Endothelial cell of umbilical vein (primary cell): ENCODE results near the gene KIF6. TPM values are rescaled to one million over a fixed set of nuclear protein-coding genes. Genes with fewer than 3 reads are reported as not detected.

Experiments used
- BruUV-seq: library from RNA; stranded (reverse); fragments of 400-500 nt; replicated peaks from 2 replicates; lab custom pipeline; 2021; lab: Mats Ljungman, UMichigan
- CTCF ChIA-PET: fragments of 300-600, 350-600 bp; sonication (Branson Sonifier 250); formaldehyde crosslinking; loops from one replicate; lab custom pipeline; 2021; ENCODE audit warnings: antibody characterized with exemption, inconsistent platforms; lab: Charles Lee
- POLR2A ChIA-PET: fragments of 300-600, 350-600 bp; sonication (Branson Sonifier 250); formaldehyde crosslinking; loops from one replicate; lab custom pipeline; 2021; ENCODE audit warnings: antibody characterized with exemption, inconsistent platforms; lab: Charles Lee
- DNase-seq: peaks from one replicate; pipeline ENCODE4 v3.0.0-alpha.2; 2011; ENCODE audit warnings: low read depth, low spot score
- FAIRE-seq: peaks from 2 replicates; lab custom pipeline; 2011; peaks lifted over from hg19 to GRCh38; lab: Jason Lieb, UNC
- H2AFZ ChIP-seq: 2 replicates; pipeline ENCODE4 v1.6.0; 2012; ENCODE audit warnings: low read depth, low read length, control low read depth, inconsistent platforms
- H3K27ac ChIP-seq: 2 replicates; pipeline ENCODE4 v1.5.1; 2011; ENCODE audit warnings: low read depth, mild to moderate bottlenecking, control low read depth, low read length, moderate library complexity; ENCODE audit not compliant: insufficient read depth
- H3K27me3 ChIP-seq, 2 experiments: 2 replicates each; pipeline versions ENCODE4 v1.6.0 to v1.6.1; 2011; ENCODE audit warnings: low read length in 2 of 2, mixed read lengths in 1 of 2; ENCODE audit not compliant: control insufficient read depth in 2 of 2, insufficient read depth in 2 of 2
- H3K36me3 ChIP-seq, 2 experiments: 2 replicates in 1 of 2; 3 replicates in 1 of 2; pipeline ENCODE4 v1.5.1; 2011; ENCODE audit warnings: low read length in 2 of 2, mild to moderate bottlenecking in 1 of 2, moderate library complexity in 1 of 2; ENCODE audit not compliant: control insufficient read depth in 2 of 2, insufficient read depth in 2 of 2; ENCODE audit errors: extremely low read depth in 1 of 2
- H3K4me1 ChIP-seq: 3 replicates; pipeline ENCODE4 v1.5.1; 2011; ENCODE audit warnings: mild to moderate bottlenecking, low read length; ENCODE audit not compliant: control insufficient read depth, insufficient read depth; ENCODE audit errors: extremely low read depth
- H3K4me2 ChIP-seq: 2 replicates; pipeline ENCODE4 v1.6.1; 2011; ENCODE audit warnings: low read length, control low read depth, mixed read lengths; ENCODE audit not compliant: insufficient read depth
- H3K4me3 ChIP-seq, 3 experiments: fragments of 200-600 bp in 1 of 3; sonication (generic), shearing (Covaris generic) in 1 of 3; replicated peaks in 1 of 3; 2 replicates each; pipeline ENCODE4 v1.5.1; 2011 to 2016; ENCODE audit warnings: control low read depth in 3 of 3, low read length in 3 of 3, mild to moderate bottlenecking in 2 of 3, inconsistent platforms in 1 of 3, low read depth in 1 of 3, moderate library complexity in 1 of 3; ENCODE audit not compliant: insufficient read depth in 1 of 3
- H3K79me2 ChIP-seq: 2 replicates; pipeline ENCODE4 v1.6.0; 2012; ENCODE audit warnings: low read length, inconsistent platforms; ENCODE audit not compliant: control insufficient read depth, insufficient read depth
- H3K9ac ChIP-seq: replicated peaks from 2 replicates; pipeline ENCODE3; 2011; ENCODE audit warnings: low read length, control low read depth; ENCODE audit not compliant: insufficient read depth; ENCODE audit errors: extremely low read depth
- H3K9me1 ChIP-seq: replicated peaks from 3 replicates; pipeline ENCODE4 v1.6.0; 2011; ENCODE audit warnings: mild to moderate bottlenecking, low read length; ENCODE audit not compliant: control insufficient read depth, insufficient read depth; ENCODE audit errors: extremely low read depth
- H3K9me3 ChIP-seq: replicated peaks from 2 replicates; pipeline ENCODE4 v1.5.1; 2012; ENCODE audit warnings: low read length, inconsistent platforms; ENCODE audit not compliant: control insufficient read depth, insufficient read depth
- H4K20me1 ChIP-seq: replicated peaks from 2 replicates; pipeline ENCODE3; 2011; ENCODE audit warnings: mild to moderate bottlenecking, low read length; ENCODE audit not compliant: control insufficient read depth, insufficient read depth; ENCODE audit errors: extremely low read depth
- EZH2 ChIP-seq: IDR thresholded peaks from 2 replicates; pipeline ENCODE4 v1.6.1; 2012; ENCODE audit warnings: borderline replicate concordance, low read depth, mild to moderate bottlenecking, moderate library complexity, low read length, inconsistent platforms; ENCODE audit not compliant: severe bottlenecking
- FOS ChIP-seq: IDR thresholded peaks from 2 replicates; pipeline ENCODE4 v1.6.1; 2011; ENCODE audit warnings: mild to moderate bottlenecking, low read length, moderate library complexity, borderline replicate concordance; ENCODE audit not compliant: insufficient read depth
- GATA2 ChIP-seq: IDR thresholded peaks from 2 replicates; pipeline ENCODE4 v1.7.0; 2011; ENCODE audit warnings: low read depth, mild to moderate bottlenecking, moderate library complexity, mixed read lengths, low read length; ENCODE audit not compliant: insufficient read length, insufficient read depth
- JUN ChIP-seq: IDR thresholded peaks from 2 replicates; pipeline ENCODE4 v1.6.1; 2011; ENCODE audit warnings: borderline replicate concordance, low read depth; ENCODE audit not compliant: insufficient read length, insufficient read depth
- MYC ChIP-seq: IDR thresholded peaks from one replicate; pipeline ENCODE4 v1.6.1; 2011; ENCODE audit warnings: mild to moderate bottlenecking, low read depth, low read length
- POLR2A ChIP-seq: IDR thresholded peaks from 2 replicates; pipeline ENCODE4 v1.6.1; 2012; ENCODE audit warnings: low read depth, mild to moderate bottlenecking, control low read depth, low read length
- POLR2AphosphoS5 ChIP-seq: IDR thresholded peaks from 2 replicates; pipeline ENCODE4 v1.6.1; 2012; ENCODE audit warnings: low read depth, mild to moderate bottlenecking, control low read depth, low read length, moderate library complexity; ENCODE audit not compliant: insufficient read depth
- dilution Hi-C: fragments of 300-500 bp; cut with MboI; formaldehyde crosslinking; loops from one replicate; pipeline ENCODE4 v1.15.0; 2019; ENCODE audit warnings: low sequenced_read_pairs; ENCODE audit not compliant: extremely low pct_ligation_motif_present
- intact Hi-C: fragments of 100-400 bp; cut with micrococcal nuclease; formaldehyde crosslinking; loops from one replicate; pipeline ENCODE4 v1.10.0; 2022
- polyA plus RNA-seq, 4 experiments: library from polyadenylated mRNA; depleted of rRNA in 3 of 4; stranded (reverse) in 3 of 4; unstranded in 1 of 4; fragments of >200 nt; gene quantifications; 2 replicates each; pipeline versions ENCODE4 v1.2.1 to v1.2.3, GENCODE V29; 2011 to 2012; ENCODE audit warnings: missing spikeins in 1 of 4
- total RNA-seq: library from RNA; stranded (reverse); gene quantifications from 2 replicates; pipeline ENCODE4 v1.2.3, GENCODE V29; 2021
- TF ChIP-seq, protein P1 (sequence below): IDR thresholded peaks from 2 replicates; pipeline ENCODE4 v1.6.1; 2011; ENCODE audit not compliant: insufficient read depth, insufficient read length
- TF ChIP-seq, protein P2 (sequence below), 2 donors: IDR thresholded peaks; 1 replicate in 1 of 2; 2 replicates in 1 of 2; pipeline ENCODE4 v1.5.1; 2011; ENCODE audit warnings: low read length in 2 of 2, mild to moderate bottlenecking in 2 of 2, moderate library complexity in 2 of 2, control low read depth in 1 of 2, inconsistent platforms in 1 of 2, low read depth in 1 of 2; ENCODE audit not compliant: insufficient read depth in 1 of 2; ENCODE audit errors: extremely low read depth in 1 of 2

Gene KIF6
- total and polyA plus RNA-seq, 2 donors (not counting 3 experiments of a cell fraction or from before 2014, with no cell fraction given) = not detected

DNA sequence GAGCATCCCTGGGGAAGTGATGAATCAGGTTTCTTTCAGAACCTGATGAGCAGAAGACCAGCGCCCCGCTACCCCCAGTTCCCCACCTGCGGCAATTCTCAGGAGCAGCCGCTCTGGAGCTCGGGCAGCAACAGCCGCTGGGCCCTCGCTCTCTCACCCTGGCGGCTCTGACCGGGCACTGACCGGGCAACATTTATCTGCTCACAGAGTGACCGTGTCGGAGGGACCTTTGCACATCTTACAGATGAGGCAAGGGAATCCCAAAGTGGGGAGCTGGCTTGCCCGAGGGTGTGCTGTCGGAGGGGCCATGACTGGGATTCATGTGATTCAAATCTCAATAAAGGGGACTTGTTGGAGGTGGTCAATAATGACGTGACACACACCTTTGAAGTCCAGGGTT is 376.5 kb downstream of the KIF6 start:
- Histone ChIP-seq H3K9me3 (no peaks in the 10 kb centered on the region), H3K9ac (no peak overlapping the region), H3K4me2 (no peak overlapping the region), H3K27me3 (no peaks in the 10 kb centered on the region), H4K20me1 (no peaks in the 10 kb centered on the region), H3K36me3 (no peaks in the 10 kb centered on the region), H2AFZ (no peak overlapping the region), H3K9me1 (no peaks in the 10 kb centered on the region), H3K79me2 (no peaks in the 10 kb centered on the region), H3K27ac (no peak overlapping the region), H3K4me3 (no peak overlapping the region), H3K4me1 (no peaks in the 10 kb centered on the region)
- FAIRE-seq (no peak), DNase-seq (no peak)
- intact Hi-C loops = loop anchor here (1.0 to 10.0 kb wide), 3 partner anchors 544 to 1679 kb away; no protein-coding TSS in a partner anchor
- ChIA-PET CTCF (interaction anchor here (0.8 to 1.6 kb wide), 2 partner anchors 14 to 1679 kb away, joined by 3 to 4 read pairs; no protein-coding TSS in a partner anchor), POLR2A (no interaction called here)
- TF ChIP-seq EZH2 (no peak), JUN (no peak), FOS (no peak), POLR2A (no peak), POLR2AphosphoS5 (no peak), MYC (no peak), GATA2 (no peak)
- TF ChIP-seq, protein P1, sequence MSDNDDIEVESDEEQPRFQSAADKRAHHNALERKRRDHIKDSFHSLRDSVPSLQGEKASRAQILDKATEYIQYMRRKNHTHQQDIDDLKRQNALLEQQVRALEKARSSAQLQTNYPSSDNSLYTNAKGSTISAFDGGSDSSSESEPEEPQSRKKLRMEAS = no peak
- TF ChIP-seq, protein P2, sequence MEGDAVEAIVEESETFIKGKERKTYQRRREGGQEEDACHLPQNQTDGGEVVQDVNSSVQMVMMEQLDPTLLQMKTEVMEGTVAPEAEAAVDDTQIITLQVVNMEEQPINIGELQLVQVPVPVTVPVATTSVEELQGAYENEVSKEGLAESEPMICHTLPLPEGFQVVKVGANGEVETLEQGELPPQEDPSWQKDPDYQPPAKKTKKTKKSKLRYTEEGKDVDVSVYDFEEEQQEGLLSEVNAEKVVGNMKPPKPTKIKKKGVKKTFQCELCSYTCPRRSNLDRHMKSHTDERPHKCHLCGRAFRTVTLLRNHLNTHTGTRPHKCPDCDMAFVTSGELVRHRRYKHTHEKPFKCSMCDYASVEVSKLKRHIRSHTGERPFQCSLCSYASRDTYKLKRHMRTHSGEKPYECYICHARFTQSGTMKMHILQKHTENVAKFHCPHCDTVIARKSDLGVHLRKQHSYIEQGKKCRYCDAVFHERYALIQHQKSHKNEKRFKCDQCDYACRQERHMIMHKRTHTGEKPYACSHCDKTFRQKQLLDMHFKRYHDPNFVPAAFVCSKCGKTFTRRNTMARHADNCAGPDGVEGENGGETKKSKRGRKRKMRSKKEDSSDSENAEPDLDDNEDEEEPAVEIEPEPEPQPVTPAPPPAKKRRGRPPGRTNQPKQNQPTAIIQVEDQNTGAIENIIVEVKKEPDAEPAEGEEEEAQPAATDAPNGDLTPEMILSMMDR (IDR thresholded peaks at IDR 0.05; ENCODE audit: extremely low read depth in 1 of 2, insufficient read depth in 1 of 2, low read depth in 1 of 2, low read length in 2 of 2) = no peak
- dilution Hi-C loops = no loop called here
- BruUV-seq = no TSS peak
